ENCODE data around the gene ESRP2.

ESRP2 gene

DNA sequence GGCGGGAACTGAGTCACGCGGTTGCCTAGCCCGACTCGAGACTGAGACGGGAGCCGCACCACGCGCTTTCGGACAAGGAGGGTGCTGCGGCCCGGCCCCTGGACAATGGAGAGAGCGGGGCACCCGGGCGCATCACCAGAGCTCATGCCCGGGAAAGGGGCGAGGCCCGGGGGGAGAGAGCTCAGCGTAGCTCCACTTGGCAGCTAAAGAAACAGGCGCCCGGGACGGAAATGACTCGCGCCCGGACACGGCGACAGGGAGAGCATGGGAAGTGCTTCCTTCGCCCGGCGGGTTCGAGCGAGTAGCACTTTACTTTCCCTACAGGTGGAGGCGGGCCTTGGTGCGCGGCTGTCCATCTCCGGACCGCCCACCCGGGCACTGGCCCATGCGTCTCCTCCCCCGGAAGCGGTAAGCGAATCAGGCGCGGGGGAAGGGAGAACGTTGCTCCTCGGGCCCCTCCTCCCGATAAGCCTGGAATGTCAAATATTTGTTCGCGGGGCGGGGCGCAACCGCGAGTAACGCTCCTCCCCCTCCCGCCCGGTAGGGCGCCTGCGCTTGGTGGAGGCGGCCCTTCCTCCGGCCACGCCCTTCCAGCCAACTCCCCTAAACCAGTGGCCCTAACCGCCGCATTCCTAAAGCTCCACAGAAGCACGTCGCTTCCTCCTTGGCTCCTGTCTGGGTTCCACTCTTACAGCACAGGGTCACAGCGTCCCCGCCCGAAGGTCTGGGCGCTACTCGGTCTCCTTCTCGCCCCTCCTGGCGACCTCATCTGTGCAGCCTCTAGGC, 1.5 kb upstream of the ESRP2 start:
- DNase-seq (ENCODE audit: low read depth in 2 of 2) = peak; percentile 65 to 83

DNA sequence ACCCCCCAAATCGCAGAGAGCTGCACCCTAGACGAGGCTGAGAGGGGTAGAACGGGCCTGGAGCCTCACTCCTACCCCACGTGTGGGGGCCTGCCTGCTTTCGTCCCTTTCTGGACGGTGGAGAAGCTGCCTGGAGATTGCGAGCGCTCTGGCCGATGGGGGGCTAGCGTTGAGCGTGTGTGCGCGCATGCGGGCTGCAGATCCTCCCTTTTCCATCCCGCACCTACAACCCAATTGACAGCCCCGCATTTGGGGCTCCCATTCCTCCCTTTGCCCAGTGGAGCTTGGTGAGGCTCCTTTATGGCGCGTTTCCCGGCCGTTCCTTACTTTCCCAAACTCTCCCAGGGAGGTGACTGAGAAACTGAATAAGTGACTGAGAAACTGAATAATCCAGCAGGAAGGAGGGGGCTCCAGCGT, 907 bp upstream of the ESRP2 start:
- no peak for DNase-seq (ENCODE audit: low read depth in 2 of 2)

DNA sequence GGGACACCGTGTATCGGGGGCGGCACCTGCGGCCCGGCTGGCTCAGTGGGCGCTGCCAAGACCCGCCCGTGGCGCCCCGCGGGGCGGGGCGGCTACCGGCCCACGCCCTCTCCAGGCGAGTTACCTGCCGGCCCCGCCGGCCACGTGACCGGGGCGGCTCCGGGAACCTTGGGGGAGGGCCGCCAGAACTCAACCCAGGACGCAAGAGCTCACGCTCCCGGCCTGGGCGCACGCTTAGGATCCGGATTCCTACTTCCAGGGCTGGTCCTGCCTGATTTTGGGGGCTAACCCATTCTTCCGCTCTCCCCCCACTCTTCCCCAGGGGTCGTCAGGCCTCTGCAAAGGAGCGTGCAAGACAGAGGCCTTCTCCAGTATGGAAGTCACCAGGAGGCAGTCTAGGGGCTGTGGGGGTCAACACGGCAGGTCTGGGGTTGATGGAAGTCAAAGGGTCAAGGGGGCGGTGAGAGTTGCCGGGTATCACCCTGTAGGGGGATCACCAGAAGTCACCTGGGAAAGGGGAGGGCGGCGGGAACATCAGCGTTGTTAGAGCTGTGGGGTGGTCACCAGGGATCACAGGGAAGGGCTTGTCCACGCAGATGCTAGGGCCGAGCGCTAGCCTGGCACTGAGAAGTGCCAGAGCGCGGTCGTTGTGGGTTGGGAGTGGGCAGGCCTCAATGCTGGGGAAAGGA, 354 bp upstream of the ESRP2 start:
- DNase-seq (ENCODE audit: low read depth in 2 of 2) = no peak

DNA sequence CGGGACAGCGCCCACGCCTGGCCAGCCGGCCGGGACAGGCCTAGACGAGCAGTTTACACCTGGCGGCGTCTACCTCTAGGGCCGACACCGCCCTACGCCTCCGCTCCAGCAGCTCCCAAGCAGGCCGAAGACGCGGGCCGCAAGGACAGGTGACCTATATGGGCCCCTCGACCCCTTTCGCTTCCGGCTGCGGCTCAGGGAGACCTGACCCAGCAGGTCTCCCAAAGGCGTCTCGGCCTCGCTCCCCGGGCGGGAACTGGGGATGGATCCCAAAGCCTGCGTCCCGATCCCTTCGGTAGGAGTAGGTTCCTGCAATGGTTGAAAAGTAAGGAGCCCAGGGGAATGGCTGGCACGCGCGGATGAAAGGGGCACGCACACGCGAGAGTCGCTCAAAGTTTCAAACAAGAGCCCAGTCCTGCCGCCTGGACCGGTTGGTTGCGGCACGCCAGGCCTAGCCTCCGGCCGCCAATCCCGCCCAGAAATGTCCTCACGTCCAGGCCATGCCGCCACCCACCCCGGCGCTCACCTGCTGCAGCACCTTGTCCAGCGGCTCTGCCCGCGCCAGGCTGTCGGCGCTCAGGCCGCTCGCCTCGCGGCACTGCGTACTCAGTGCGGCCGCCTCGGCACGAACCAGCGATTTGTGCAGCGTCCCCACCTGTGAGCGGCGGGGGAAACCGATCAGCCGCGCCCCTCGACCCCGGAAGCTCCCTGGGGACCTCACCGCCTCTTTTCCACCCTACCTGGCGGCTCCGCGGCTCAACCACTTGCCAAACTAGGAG, 630 bp downstream of the ESRP2 start:
- no peak for DNase-seq (ENCODE audit: low read depth in 2 of 2)

DNA sequence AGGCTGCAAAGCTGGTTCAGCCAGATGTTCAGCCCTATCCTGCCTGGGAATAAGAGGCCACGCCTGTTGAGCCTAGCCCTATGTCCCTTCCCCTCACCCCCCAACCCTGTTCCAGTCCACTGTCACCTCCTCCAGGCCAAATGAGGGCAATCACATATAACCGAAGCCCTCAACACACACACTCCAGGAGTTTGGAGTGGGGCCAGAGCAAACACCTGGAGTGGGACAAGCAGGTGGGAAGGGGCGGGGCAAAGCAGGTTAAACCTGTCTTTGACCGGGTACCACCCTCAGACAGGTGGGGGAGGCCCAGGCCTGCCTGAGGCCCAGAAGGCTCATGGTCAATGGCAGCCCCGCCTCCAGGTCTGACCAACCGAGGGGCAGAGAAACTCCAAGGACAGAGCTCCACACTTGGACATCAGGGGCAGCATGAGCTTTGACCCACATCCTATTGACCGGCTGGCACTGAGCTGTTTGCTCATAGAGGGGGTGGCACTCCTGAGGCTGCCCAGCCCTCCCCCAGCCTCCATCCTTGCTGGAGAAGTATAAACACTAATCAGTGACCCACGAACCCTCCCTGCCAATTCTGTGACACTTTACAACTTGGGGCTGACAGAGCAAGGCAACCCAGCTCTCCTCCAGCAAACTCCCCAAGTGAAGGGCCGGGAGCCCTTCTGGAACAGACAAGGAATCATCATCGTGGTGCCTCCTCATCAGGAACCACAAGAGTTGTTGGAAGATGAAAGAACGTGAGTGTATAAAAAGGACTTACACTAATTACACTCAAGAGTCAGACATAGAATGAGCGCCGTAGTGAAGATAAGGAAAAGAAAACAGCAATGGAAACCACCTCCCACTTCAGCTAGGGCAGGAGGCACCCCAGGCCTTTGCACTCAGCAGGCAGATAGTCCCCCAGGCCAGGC, 1.5 kb downstream of the ESRP2 start:
- DNase-seq (ENCODE audit: low read depth in 2 of 2) = no peak

DNA sequence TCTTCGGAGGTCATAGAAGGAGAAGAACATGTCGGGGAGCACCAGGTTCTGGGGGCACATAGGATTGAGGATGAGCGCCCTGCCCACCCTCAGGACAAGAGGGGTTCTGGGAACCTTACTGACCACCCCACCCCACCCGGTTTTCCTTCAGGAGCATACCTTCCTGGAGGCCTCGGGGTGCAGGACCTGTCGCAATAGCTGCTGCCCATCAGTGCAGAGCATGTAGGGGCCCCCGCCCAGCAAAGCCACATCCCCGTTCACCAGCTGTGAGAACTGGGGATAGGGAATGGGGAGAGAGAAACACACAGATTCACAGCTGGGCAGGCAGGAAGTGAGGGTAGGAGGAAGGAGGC, 2.1 kb downstream of the ESRP2 start:
- no peak for DNase-seq (ENCODE audit: low read depth in 2 of 2)

DNA sequence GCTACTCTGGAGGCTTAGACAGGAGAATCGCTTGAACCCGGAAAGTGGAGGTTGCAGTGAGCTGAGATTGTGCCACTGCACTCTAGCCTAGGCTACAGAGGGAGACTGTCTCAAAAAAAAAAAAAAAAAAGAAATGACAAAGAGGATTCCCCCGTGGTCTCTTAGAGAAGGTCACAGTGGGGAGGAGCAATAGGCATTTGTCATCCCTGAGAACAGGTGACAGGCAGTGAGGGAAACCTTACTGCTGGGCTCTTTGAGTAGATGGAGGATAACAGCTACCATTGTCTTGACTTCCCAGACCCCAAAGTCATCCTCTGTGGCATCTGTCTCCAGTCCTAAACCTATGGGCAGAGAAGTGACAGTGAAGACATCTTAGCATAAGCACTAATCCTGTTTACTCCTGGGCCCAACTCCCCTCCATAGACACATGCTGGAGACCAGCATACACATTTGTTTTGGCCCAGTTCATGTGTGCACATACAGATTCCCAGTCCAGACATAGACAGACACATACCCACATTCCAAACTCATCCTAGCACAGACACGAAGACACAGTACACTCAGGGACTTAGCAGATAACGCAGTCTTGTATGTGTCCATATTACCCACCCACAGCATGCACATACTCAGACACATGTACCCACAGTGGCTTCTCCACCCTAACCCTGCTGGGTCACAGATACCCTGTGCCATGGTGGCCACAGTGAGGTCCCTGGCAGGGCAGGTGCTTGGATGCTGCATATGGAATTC, 2.7 kb downstream of the ESRP2 start:
- DNase-seq (ENCODE audit: low read depth in 2 of 2) = no peak

DNA sequence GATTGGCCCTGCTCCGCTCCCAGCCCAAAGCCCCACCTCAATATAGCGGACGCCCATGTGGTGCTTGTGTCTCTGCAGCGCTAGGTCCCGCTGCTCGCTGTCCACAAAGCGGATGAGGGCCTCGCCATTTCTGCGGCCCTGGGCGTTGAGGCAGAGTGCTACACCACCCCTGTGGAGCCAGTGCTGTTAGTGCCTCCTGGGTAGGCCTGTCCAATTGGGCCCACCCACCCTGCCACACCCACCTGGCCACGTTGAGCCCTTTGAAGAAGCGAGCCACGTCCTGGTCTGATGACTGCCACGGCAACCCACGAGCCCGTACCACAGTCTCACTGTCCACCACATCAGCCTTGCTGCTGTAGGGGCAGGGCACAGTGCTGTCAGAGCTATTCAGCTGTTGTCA, 3.6 kb downstream of the ESRP2 start:
- DNase-seq (ENCODE audit: low read depth in 2 of 2) = no peak

DNA sequence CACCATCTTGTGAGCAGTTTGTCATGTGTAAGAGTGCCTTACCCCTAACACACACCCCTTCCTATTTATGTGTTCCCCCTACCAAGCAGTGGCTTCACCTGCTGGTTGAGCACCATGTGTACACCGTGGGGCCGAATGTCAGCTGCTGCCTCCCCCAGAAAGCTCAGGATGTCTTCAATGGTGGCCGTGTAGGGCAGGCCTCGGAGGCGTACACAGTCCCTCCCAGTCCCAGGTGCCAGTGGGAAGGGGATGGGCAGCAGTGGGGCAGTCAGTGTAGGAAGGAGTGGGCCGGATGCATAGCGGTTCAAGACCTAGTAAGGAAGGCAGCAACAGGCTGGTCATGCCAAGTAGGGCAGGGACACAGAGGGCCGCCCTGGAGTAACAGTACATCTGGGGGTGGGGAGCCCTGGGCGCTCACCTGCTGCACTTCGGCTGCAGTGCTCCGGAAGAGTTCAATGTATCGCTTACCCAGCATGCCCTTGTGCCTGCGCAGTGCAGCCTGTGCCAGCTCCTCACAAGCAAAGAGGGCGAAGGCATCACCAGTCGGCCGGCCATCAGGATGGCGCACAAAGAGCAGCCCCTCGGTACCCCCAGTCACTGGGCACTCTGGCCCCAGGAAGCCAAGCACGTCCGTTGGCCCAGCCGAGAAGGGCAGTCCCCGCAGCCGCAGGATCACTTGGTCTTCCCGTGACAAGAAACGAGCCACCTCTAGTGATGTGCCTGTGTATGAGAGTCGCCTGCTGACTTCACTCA, 4.4 kb downstream of the ESRP2 start:
- DNase-seq (ENCODE audit: low read depth in 2 of 2) = no peak

DNA sequence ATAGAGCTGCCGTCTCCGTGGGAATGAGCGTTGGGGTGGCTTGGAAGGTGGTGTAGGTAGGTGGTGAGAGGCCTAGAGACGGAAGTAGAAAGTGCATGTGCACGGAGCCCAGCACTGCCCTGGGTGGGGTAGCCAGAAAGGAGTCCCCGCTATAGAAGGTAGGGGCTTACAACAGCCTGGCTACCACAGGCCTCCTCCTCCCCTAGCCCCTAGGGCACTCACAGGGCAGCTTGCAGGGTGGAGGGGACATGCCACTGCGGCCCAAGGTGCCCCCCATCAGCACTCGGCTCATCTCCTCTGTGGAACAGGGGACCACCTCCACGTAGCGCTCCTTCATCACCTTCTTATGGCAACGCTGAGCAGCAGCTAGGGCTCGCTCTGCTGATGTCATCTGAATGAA, 5.0 kb downstream of the ESRP2 start:
- DNase-seq (ENCODE audit: low read depth in 2 of 2) = no peak

DNA sequence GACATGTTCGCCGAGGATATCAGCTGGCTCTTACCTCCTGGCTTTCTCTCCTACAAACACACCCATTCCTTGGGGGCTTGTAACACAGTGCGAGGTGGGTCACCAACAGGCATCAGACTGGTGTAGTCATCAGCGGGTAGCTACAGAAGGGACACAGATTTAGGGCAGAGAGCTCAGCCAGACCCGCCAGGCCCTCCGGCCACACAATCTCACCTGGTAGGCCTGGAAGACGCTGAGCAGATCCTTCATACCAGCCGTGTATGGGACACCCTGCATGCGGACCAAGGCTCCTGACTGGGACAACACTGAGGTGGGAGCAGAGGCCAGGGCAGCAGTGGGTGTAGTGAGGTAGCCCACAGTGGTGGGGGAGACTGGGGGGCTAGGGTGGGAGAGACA, 5.8 kb downstream of the ESRP2 start:
- no peak for DNase-seq (ENCODE audit: low read depth in 2 of 2)

DNA sequence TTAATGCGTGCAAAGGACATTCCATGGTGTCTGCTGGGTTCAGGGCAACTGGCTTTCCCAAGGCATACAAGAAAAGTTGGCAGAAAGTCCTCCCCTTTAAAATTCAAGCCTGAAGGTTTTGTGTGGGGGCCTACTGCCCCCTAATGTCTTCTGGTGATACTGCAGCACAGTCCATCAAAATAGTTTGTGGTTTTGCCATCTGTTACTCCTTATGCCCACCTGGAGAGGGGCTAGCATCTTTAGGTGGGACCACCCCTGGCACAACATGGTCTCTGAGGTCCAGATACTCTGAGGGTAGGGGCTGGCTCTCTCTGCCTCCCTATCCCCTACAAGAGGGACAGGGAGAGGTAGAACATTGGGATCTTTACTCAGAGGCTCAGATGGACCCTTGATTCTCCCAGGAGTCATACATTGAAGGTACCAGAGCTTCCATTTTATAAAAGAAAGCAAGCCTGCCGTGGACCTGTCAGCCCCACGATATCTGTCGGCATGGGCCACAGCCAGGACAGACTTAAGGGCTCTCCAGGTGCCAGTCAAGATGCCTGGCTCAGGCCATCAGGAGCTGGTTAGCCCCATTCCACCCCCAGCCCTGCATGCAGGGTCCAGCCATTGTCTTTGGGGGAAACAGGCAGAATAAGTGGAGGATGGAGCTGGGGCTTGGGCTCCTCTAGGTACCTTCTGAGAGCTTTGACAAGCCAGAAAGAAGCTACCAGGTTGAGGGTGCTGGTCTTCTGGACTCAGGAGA, 6.3 kb downstream of the ESRP2 start:
- DNase-seq (ENCODE audit: low read depth in 2 of 2) = peak in 1 of 2 donors; percentile 33

DNA sequence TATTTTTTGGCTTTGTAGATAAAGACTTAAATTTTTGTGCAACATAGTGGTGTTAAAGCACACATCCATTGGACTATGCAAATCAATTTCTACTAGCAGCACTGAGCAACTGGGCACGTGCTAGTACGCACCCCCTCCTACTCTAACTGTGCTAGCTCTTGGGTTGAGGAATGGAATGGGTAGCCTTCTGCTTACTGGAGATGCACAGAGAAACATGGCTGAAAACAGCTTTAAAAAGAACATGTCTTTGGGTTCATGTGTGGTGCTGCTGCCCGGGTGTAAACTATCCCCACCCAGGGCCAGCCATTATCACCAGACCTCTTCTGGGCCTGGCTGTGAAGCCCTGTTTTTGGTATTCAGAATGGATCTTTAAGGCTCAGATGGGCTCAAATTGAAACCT, 7.3 kb downstream of the ESRP2 start:
- no peak for DNase-seq (ENCODE audit: low read depth in 2 of 2)

DNA sequence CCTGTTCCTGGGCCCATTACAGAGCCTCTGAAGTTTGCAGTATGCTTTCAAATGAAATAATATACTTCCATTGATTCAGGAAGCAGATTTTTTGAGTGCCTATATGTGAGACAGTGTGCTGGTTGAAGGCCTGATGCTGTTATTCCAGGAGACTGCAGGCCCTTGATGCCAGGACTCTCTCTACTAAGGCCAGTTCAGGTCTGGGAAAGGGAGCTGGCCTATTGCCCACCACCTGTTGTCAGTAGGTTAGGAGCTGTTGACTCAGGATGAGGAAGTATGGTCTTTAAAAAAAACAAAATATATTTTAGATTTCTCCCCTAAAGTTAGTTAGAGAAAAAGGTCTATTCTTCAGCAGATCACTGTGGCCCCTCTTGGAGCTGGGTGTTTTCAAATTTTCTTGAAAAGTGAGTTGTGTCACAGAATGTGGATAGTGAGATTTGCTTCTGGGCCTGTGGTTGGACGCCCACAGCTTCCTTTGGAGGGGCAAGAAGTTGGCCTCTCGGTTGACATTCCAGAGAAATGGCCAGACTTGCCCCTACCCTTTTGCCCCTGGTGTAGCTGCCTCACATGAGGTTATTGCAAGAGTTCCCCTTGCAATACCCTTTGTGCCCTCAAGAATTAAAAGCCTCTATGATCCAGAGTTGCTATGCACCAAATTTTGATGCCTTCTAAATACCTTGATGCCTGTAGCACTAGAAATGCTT, 7.9 kb downstream of the ESRP2 start:
- no peak for DNase-seq (ENCODE audit: low read depth in 2 of 2)

DNA sequence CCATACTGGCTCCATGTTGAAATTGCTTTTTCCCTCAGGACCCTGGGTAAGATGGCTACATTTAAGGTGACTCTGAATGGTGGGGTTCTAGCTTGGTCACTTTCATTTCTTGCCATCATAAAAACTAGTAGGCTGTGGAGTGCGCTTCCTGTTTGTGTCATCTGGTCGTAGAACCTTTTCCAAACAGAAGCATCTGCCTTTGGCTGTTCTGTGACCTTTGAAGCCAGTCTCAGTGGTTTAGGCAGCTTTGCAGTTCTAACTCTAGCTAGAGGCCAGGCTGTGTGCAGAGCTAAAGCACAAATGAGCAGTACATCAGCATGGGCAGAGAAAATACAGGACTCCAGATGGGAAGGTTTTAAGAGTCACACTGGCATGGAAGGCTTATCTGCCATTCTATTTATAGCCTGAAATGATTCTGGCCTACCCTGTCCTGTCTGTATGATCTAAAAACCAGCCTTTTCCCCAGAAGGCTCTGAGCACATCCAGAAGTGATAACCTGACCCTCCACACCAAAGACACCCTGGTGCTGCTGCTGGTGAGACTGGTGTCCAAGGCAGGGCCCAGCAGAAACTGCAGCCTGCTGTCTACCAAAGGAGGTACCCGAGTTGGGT, 8.6 kb downstream of the ESRP2 start:
- no peak for DNase-seq (ENCODE audit: low read depth in 2 of 2)

DNA sequence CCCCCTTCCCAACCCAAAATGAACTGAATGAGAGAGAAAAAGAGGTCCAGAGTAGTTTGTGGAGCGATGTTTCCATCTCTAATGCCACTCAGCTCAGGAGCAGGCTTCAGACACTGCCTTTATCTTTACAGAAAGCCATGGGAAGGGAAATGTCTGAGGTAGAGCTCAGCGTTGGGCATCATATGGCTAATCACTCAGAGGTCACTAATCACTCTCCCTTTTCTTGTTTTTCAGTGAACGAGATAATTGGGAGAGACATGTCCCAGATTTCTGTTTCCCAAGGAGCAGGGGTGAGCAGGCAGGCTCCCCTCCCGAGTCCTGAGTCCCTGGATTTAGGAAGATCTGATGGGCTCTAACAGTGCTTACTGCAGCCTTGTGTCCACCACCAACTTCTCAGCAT, 9.8 kb downstream of the ESRP2 start:
- no peak for DNase-seq (ENCODE audit: low read depth in 2 of 2)

DNA sequence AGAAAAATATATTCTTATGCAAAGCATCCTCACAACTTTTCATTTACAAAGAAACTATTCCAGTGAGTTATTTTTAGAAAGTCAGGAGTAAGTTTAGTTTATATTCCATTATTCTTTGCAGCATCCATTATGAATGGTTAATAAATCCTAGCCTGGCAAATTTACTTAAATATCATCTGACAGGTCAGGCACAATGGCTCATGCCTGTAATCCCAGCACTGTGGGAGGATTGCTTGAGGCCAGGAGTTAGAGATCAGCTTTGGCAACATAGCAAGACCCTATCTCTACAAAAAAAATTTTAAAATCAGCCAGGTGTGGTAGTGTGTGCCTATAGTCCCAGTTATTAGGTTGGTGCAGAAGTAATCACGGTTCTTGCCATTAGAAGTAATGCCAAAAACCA, 12.9 kb downstream of the ESRP2 start:
- no peak for DNase-seq (ENCODE audit: low read depth in 2 of 2)

DNA sequence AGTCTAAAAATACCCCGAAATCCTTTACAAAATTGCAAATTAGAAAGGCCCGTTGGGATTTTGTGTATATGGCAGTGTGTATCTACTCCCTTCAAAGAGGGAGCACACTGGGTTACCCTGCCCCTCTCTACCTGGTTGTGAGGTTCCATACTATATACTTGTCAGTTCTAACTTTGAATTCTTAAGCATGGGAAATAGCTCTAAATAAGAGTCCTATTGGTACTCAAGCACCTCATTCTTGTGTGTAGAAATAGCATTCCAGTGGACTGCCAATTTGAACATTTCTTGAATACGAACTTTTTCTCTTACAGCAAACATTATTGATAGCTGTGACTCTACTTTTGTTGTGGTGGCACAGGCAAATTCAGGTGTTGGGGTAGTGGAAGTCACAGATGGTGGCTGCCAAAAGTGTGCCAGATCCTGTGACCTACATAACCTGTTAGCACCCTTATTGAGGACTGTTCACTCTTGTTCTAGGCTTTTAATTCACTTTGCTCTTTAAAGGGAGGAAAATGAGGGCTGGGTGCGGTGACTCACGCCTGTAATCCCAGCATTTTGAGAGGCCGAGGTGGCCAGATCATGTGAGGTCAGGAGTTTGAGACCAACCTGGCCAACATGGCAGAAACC, 16.1 kb downstream of the ESRP2 start:
- no peak for DNase-seq (ENCODE audit: low read depth in 2 of 2)
